DOHH2 (cell line): ENCODE results near the gene SEC24B.
A peak's percentile ranks its signal among the peaks of the same experiment; 100 is the strongest.

Experiments used
- H3F3A ChIP-seq: fragments of 200-600 bp; sonication (generic), shearing (Covaris generic); 2 replicates; pipeline ENCODE4 v1.6.0; 2016; ENCODE audit warnings: antibody characterized with exemption, mild to moderate bottlenecking; ENCODE audit not compliant: control insufficient read depth, insufficient read depth
- H3K27ac ChIP-seq: fragments of 200-600 bp; sonication (generic); 2 replicates; pipeline ENCODE4 v1.5.1; 2014; ENCODE audit warnings: low read depth, mild to moderate bottlenecking, low read length, moderate library complexity
- H3K27me3 ChIP-seq: fragments of 200-600 bp; sonication (generic); 2 replicates; pipeline ENCODE4 v1.6.1; 2014; ENCODE audit warnings: mild to moderate bottlenecking, low read length, mixed read lengths; ENCODE audit not compliant: control insufficient read depth
- H3K36me3 ChIP-seq: fragments of 200-600 bp; sonication (generic); 2 replicates; pipeline ENCODE4 v1.6.1; 2014; ENCODE audit warnings: mild to moderate bottlenecking, low read length, moderate library complexity, mixed read lengths; ENCODE audit not compliant: control insufficient read depth
- H3K4me1 ChIP-seq: fragments of 200-600 bp; sonication (generic); 2 replicates; pipeline ENCODE4 v1.6.1; 2014; ENCODE audit warnings: mild to moderate bottlenecking, low read length, mixed read lengths; ENCODE audit not compliant: control insufficient read depth
- H3K4me2 ChIP-seq: fragments of 200-600 bp; sonication (generic); 2 replicates; pipeline ENCODE4 v1.6.0; 2014; ENCODE audit warnings: mild to moderate bottlenecking, low read length, moderate library complexity
- H3K4me3 ChIP-seq: fragments of 200-600 bp; sonication (generic); 2 replicates; pipeline ENCODE4 v1.5.1; 2014; ENCODE audit warnings: mild to moderate bottlenecking, low read length, mixed read lengths
- H3K79me2 ChIP-seq: fragments of 200-600 bp; sonication (generic); 2 replicates; pipeline ENCODE4 v1.6.1; 2014; ENCODE audit warnings: mild to moderate bottlenecking, low read length, mixed read lengths; ENCODE audit not compliant: control insufficient read depth
- H3K9me2 ChIP-seq: fragments of 200-600 bp; sonication (generic); replicated peaks from 2 replicates; pipeline ENCODE4 v1.6.1; 2014; ENCODE audit warnings: mild to moderate bottlenecking, low read length, mixed read lengths; ENCODE audit not compliant: control insufficient read depth
- H3K9me3 ChIP-seq: fragments of 200-600 bp; sonication (generic); 2 replicates; pipeline ENCODE4 v1.6.1; 2014; ENCODE audit warnings: antibody characterized with exemption, low read length, mixed read lengths; ENCODE audit not compliant: control insufficient read depth, insufficient read depth
- H4K20me1 ChIP-seq: fragments of 200-600 bp; sonication (generic); 2 replicates; pipeline ENCODE4 v1.6.0; 2014; ENCODE audit warnings: low read depth, mild to moderate bottlenecking, antibody characterized with exemption, low read length, moderate library complexity; ENCODE audit not compliant: control insufficient read depth, insufficient read depth
- CTCF ChIP-seq: fragments of 200-600 bp; sonication (generic); IDR thresholded peaks from one replicate; pipeline ENCODE4 v1.5.1; 2014; ENCODE audit warnings: antibody characterized with exemption, mild to moderate bottlenecking, low read depth, low read length; ENCODE audit not compliant: poor library complexity, severe bottlenecking
- EZH2phosphoT487 ChIP-seq: fragments of 200-600 bp; sonication (generic); IDR thresholded peaks from 2 replicates; pipeline ENCODE4 v1.6.1; 2017; ENCODE audit warnings: borderline replicate concordance, mild to moderate bottlenecking, antibody characterized with exemption, low read length, moderate library complexity, mixed read lengths

Gene SEC24B

GRCh38 chr4:109436504-109436903 lies 2.9 kb downstream of the SEC24B start:
- peaks cover 86% of the 10 kb centered on the region for H3K79me2 ChIP-seq
- peaks cover 62% of the 10 kb centered on the region for H3K4me1 ChIP-seq
- peak overlapping the region; percentile 88; the same call in 1 of the 2 replicates for H3K4me2 ChIP-seq
- H3K9me2 ChIP-seq: no peaks in the 10 kb centered on the region
- TF ChIP-seq EZH2phosphoT487: no peak
- TF ChIP-seq CTCF: no peak
- H3K9me3 ChIP-seq: no peaks in the 10 kb centered on the region
- H3K27ac ChIP-seq: no peak overlapping the region
- peaks cover 28% of the 10 kb centered on the region for H4K20me1 ChIP-seq
- no peaks in the 10 kb centered on the region for H3F3A ChIP-seq
- H3K36me3 ChIP-seq: no peaks in the 10 kb centered on the region
- no peaks in the 10 kb centered on the region for H3K27me3 ChIP-seq
- H3K4me3 ChIP-seq: no peak overlapping the region

DNA sequence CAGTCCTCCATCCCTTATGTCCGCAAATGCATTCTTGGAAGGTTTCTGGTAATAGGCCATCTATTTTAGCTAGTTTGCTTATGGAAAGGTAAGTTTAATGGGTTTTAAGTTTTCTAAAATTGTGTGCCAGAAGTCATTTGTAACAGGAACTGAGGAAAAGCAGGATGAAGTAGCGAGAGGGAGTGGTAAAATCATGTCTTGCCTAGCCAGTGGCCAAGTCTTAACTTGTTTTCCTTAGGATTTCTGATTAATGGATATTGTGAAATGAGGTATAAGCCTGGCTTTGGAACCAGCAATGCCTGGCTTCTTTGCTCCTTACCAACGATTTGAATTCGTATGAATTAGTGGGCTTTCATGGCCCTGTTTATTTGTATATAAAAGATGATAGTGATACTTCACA lies 7.3 kb downstream of the SEC24B start:
- Histone ChIP-seq H3K27me3 (no peaks in the 10 kb centered on the region), H3K9me3 (no peaks in the 10 kb centered on the region), H3K4me2 (no peak overlapping the region), H3K36me3 (peaks cover 1% of the 10 kb centered on the region), H3K9me2 (no peaks in the 10 kb centered on the region), H3K27ac (no peak overlapping the region), H4K20me1 (peaks cover 29% of the 10 kb centered on the region), H3K4me3 (no peak overlapping the region), H3K79me2 (peaks cover 98% of the 10 kb centered on the region), H3F3A (no peaks in the 10 kb centered on the region), H3K4me1 (peaks cover 65% of the 10 kb centered on the region)
- TF ChIP-seq EZH2phosphoT487: no peak
- TF ChIP-seq CTCF: no peak

GRCh38 chr4:109441862-109442458 lies 8.3 kb downstream of the SEC24B start:
- no peaks in the 10 kb centered on the region for H3K9me3 ChIP-seq
- peaks cover 58% of the 10 kb centered on the region for H3K4me1 ChIP-seq
- H3K27ac ChIP-seq: no peak overlapping the region
- TF ChIP-seq EZH2phosphoT487 (no peak), CTCF (no peak)
- H3F3A ChIP-seq: no peaks in the 10 kb centered on the region
- H4K20me1 ChIP-seq: peaks cover 33% of the 10 kb centered on the region
- no peak overlapping the region for H3K4me3 ChIP-seq
- H3K79me2 ChIP-seq: peaks cover 98% of the 10 kb centered on the region
- no peak overlapping the region for H3K4me2 ChIP-seq
- no peaks in the 10 kb centered on the region for H3K9me2 ChIP-seq
- peaks cover 7% of the 10 kb centered on the region for H3K36me3 ChIP-seq
- no peaks in the 10 kb centered on the region for H3K27me3 ChIP-seq
